GM12878 (cell line): ENCODE data around the gene ZNF415. TPM values are rescaled to one million over a fixed set of nuclear protein-coding genes. Genes with fewer than 3 reads are reported as not detected.

Source experiments
- ATAC-seq: fragments of 200-7000 bp; cut with Tn5 transposase; 3 replicates; pipeline ENCODE4 v1.9.1; 2020; ENCODE audit warnings: mild to moderate bottlenecking, moderate library complexity
- BruUV-seq: library from RNA; stranded (reverse); fragments of 400-500 nt; replicated peaks from 2 replicates; lab custom pipeline; 2021; lab: Mats Ljungman, UMichigan
- CTCF ChIA-PET: fragments of 300-600 bp; sonication (Branson Sonifier 250); formaldehyde crosslinking; extraction: SDS; loops from one replicate; lab custom pipeline; 2021; ENCODE audit warnings: inconsistent platforms; lab: Yijun Ruan, JAX
- POLR2A ChIA-PET: fragments of 350-600 bp; formaldehyde crosslinking; extraction: SDS; loops from one replicate; lab custom pipeline; 2021; ENCODE audit warnings: inconsistent platforms; lab: Charles Lee
- RAD21 ChIA-PET: fragments of 300-600 bp; sonication (Branson Sonifier 250); formaldehyde crosslinking; loops from one replicate; lab custom pipeline; 2023; ENCODE audit warnings: antibody characterized with exemption; ENCODE audit not compliant: unreplicated experiment; lab: Charles Lee
- SMC1A ChIA-PET: fragments of 300-600 bp; sonication (Branson Sonifier 250); formaldehyde crosslinking; loops from one replicate; lab custom pipeline; 2023; ENCODE audit not compliant: unreplicated experiment, uncharacterized antibody; lab: Charles Lee
- DNase-seq: peaks from one replicate; pipeline ENCODE4 v3.0.0-alpha.2; 2011; ENCODE audit warnings: low read depth, low spot score
- FAIRE-seq: peaks from 3 replicates; lab custom pipeline; 2011; peaks lifted over from hg19 to GRCh38; lab: Jason Lieb, UNC
- H2AFZ ChIP-seq: 2 replicates; pipeline ENCODE4 v1.6.0; 2011; ENCODE audit warnings: low read depth, low read length, control low read depth; ENCODE audit not compliant: control insufficient read depth
- H3K27ac ChIP-seq: 2 replicates; pipeline ENCODE4 v1.5.1; 2011; ENCODE audit warnings: control low read depth; ENCODE audit not compliant: control insufficient read depth, insufficient read depth
- H3K27me3 ChIP-seq, 2 experiments: replicated peaks in 1 of 2; 2 replicates each; pipeline versions ENCODE4 v1.6.0 to v1.6.1; 2011; ENCODE audit warnings: low read length in 1 of 2; ENCODE audit not compliant: control insufficient read depth in 2 of 2, insufficient read depth in 2 of 2
- H3K36me3 ChIP-seq, 2 experiments: 2 replicates each; pipeline ENCODE4 v1.5.1; 2011; ENCODE audit warnings: low read length in 1 of 2; ENCODE audit not compliant: control insufficient read depth in 2 of 2, insufficient read depth in 2 of 2
- H3K4me1 ChIP-seq: 2 replicates; pipeline ENCODE4 v1.6.1; 2011; ENCODE audit warnings: mild to moderate bottlenecking, low read length, moderate library complexity, mixed read lengths; ENCODE audit not compliant: control insufficient read depth, insufficient read depth
- H3K4me2 ChIP-seq: 2 replicates; pipeline ENCODE4 v1.6.0; 2011; ENCODE audit warnings: control low read depth; ENCODE audit not compliant: control insufficient read depth, insufficient read depth
- H3K4me3 ChIP-seq: fragments of 200-600 bp; sonication (generic); 2 replicates; pipeline ENCODE4 v1.5.1; 2016
- H3K79me2 ChIP-seq: 2 replicates; pipeline ENCODE4 v1.6.0; 2011; ENCODE audit warnings: low read length; ENCODE audit not compliant: control insufficient read depth, insufficient read depth
- H3K9ac ChIP-seq: 2 replicates; pipeline ENCODE4 v1.8.0; 2011; ENCODE audit warnings: low read length, control low read depth, mixed read lengths; ENCODE audit not compliant: control insufficient read depth, insufficient read depth
- H3K9me3 ChIP-seq: replicated peaks from 3 replicates; pipeline ENCODE4 v1.5.1; 2011; ENCODE audit warnings: mild to moderate bottlenecking, low read length; ENCODE audit not compliant: control insufficient read depth, insufficient read depth
- H4K20me1 ChIP-seq: 2 replicates; pipeline ENCODE4 v1.6.0; 2011; ENCODE audit not compliant: control insufficient read depth, insufficient read depth
- BACH1 ChIP-seq: fragments of 450-650 bp; IDR thresholded peaks from 2 replicates; pipeline ENCODE4 v1.6.1; 2017; ENCODE audit warnings: mild to moderate bottlenecking, borderline replicate concordance
- BHLHE40 ChIP-seq, 2 experiments: fragments of 450-650 bp in 1 of 2; IDR thresholded peaks; 2 replicates each; pipeline ENCODE4 v1.6.1; 2011 to 2017; ENCODE audit warnings: low read depth in 2 of 2, borderline replicate concordance in 1 of 2, improper control_type of control experiment in 1 of 2, low read length in 1 of 2, mild to moderate bottlenecking in 1 of 2
- BMI1 ChIP-seq: fragments of 450-650 bp; IDR thresholded peaks from 2 replicates; pipeline ENCODE4 v1.6.1; 2016; ENCODE audit warnings: mild to moderate bottlenecking, moderate library complexity, borderline replicate concordance
- BRCA1 ChIP-seq: IDR thresholded peaks from 2 replicates; pipeline ENCODE4 v1.6.1; 2011; ENCODE audit warnings: low read depth, low read length, improper control_type of control experiment
- HDAC2 ChIP-seq: fragments of 200-600 bp; sonication (generic); IDR thresholded peaks from 2 replicates; pipeline ENCODE4 v1.6.1; 2017
- IRF4 ChIP-seq: IDR thresholded peaks from 2 replicates; pipeline ENCODE4 v1.6.1; 2011; ENCODE audit warnings: low read depth, low read length
- MYB ChIP-seq: fragments of 150-350 bp; IDR thresholded peaks from 2 replicates; pipeline ENCODE4 v1.6.1; 2014; ENCODE audit warnings: mild to moderate bottlenecking, low read depth, low read length, borderline replicate concordance
- MYC ChIP-seq: IDR thresholded peaks from 2 replicates; pipeline ENCODE4 v1.6.1; 2011; ENCODE audit warnings: mild to moderate bottlenecking, low read length, moderate library complexity, inconsistent platforms; ENCODE audit not compliant: insufficient read depth, insufficient replicate concordance, insufficient read length, severe bottlenecking
- NFYA ChIP-seq: IDR thresholded peaks from 2 replicates; pipeline ENCODE4 v1.6.1; 2011; ENCODE audit warnings: low read depth, mild to moderate bottlenecking, low read length, improper control_type of control experiment, borderline replicate concordance
- NR2C1 ChIP-seq: fragments of 450-650 bp; IDR thresholded peaks from 2 replicates; pipeline ENCODE4 v1.6.1; 2017; ENCODE audit warnings: antibody characterized with exemption, mild to moderate bottlenecking, moderate library complexity
- PAX5 ChIP-seq: IDR thresholded peaks from 2 replicates; pipeline ENCODE4 v1.6.1; 2011; ENCODE audit warnings: low read depth, low read length, borderline replicate concordance
- PML ChIP-seq: IDR thresholded peaks from 2 replicates; pipeline ENCODE4 v1.6.1; 2012; ENCODE audit warnings: low read length, inconsistent platforms
- RELA ChIP-seq: fragments of 450-650 bp; IDR thresholded peaks from 2 replicates; pipeline ENCODE4 v1.8.0; 2014; ENCODE audit warnings: borderline replicate concordance; ENCODE audit not compliant: partially characterized antibody
- SREBF2 ChIP-seq: IDR thresholded peaks from 2 replicates; pipeline ENCODE4 v1.6.1; 2012; ENCODE audit warnings: mild to moderate bottlenecking, low read length
- TARDBP ChIP-seq: IDR thresholded peaks from 2 replicates; pipeline ENCODE4 v1.6.1; 2016; ENCODE audit warnings: borderline replicate concordance
- WRNIP1 ChIP-seq: IDR thresholded peaks from 2 replicates; pipeline ENCODE4 v1.6.1; 2011; ENCODE audit warnings: low read depth, low read length, improper control_type of control experiment, borderline replicate concordance
- WGBS: methylation state at CpG from one replicate; pipeline ENCODE4 v1.1.6; 2016; ENCODE audit warnings: low lambda C conversion rate; ENCODE audit not compliant: insufficient replicate concordance, insufficient coverage; ENCODE audit errors: missing lambda C conversion rate; 5-methylcytosine and 5-hydroxymethylcytosine counted together
- in situ Hi-C: fragments of 300-500 bp; cut with MboI; formaldehyde crosslinking; loops from 9 replicates; pipeline ENCODE4 v1.14.3; 2018; ENCODE audit warnings: mixed read lengths
- intact Hi-C: fragments of 100-400 bp; cut with micrococcal nuclease; formaldehyde crosslinking; loops from one replicate; pipeline ENCODE4 v1.14.2; 2022; ENCODE audit not compliant: unreplicated experiment
- polyA plus RNA-seq, 11 experiments: library from polyadenylated mRNA; depleted of rRNA in 4 of 11; unstranded in 6 of 11; stranded (reverse) in 5 of 11; fragments of >200 nt; fragmentation: Nextera tagmentation in 4 of 11; fragmentation: Illumina TruSeq in 1 of 11; extraction: Ambion mirVana in 4 of 11; extraction: Trizol in 1 of 11; gene quantifications; 1 replicate in 1 of 11; 2 replicates in 10 of 11; pipeline versions ENCODE4 v1.2.1 to v1.2.3, GENCODE V29; 2011 to 2016; ENCODE audit warnings: inconsistent platforms in 2 of 11, missing spikeins in 2 of 11, low read depth in 1 of 11
- total RNA-seq, 4 experiments: library from RNA; depleted of rRNA in 3 of 4; stranded (reverse); fragments of >200 nt in 3 of 4; fragmentation: Illumina TruSeq in 1 of 4; extraction: Trizol in 1 of 4; gene quantifications; 2 replicates each; pipeline versions ENCODE4 v1.2.1 to v1.2.3, GENCODE V29; 2013 to 2021
- TF ChIP-seq, protein P1 (sequence below): fragments of 450-650 bp; formaldehyde crosslinking; IDR thresholded peaks from 2 replicates; pipeline ENCODE4 v1.5.0; 2022; ENCODE audit warnings: mild to moderate bottlenecking, missing genetic modification characterization
- TF ChIP-seq, protein P2 (sequence below): IDR thresholded peaks from 2 replicates; pipeline ENCODE4 v1.6.1; 2012; ENCODE audit warnings: low read depth, low read length, improper control_type of control experiment
- TF ChIP-seq, protein P3 (sequence below): IDR thresholded peaks from 2 replicates; pipeline ENCODE4 v1.6.1; 2012; ENCODE audit warnings: mild to moderate bottlenecking, low read depth, low read length

Gene ZNF415
- total and polyA plus RNA-seq, 10 of the 15 experiments (the other 5 are each of a cell fraction or from before 2014, with no cell fraction given), result 0.03 to 0.13 (median 0.05) TPM; not detected in 6

DNA sequence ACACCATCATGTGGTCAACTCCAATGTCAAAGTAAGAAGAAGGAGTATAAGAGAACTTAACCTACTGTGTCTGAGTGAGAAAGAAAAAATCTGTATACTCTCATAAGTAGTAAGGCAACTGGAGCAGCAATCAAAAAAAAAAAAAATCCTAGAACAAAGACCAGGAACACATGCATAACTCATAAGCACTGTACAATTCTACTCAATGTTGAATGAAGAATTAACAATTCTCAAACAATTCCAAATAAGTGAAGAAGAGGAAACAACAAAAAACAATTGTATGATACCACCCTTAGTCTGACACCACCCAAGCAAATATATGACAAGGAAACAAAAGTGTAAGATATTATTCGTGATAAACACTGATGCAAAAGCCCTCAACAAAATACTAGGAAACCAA lies 54.0 kb downstream of the ZNF415 start:
- BruUV-seq, result no TSS peak
- Histone ChIP-seq H4K20me1 (no peaks in the 10 kb centered on the region), H3K9me3 (peaks cover 25% of the 10 kb centered on the region; the same call in 2 of the 3 replicates), H3K27me3 (no peaks in the 10 kb centered on the region), H3K4me1 (no peaks in the 10 kb centered on the region), H3K79me2 (no peaks in the 10 kb centered on the region), H3K4me2 (no peak overlapping the region), H3K4me3 (no peak overlapping the region), H3K9ac (no peak overlapping the region), H2AFZ (no peak overlapping the region), H3K36me3 (peaks cover 2 to 23% of the 10 kb centered on the region in 2 experiments), H3K27ac (no peak overlapping the region)
- ChIA-PET SMC1A (no interaction called here), CTCF (no interaction called here), RAD21 (no interaction called here), POLR2A (no interaction called here)
- TF ChIP-seq BMI1 (no peak), IRF4 (no peak), SREBF2 (no peak), RELA (no peak), BRCA1 (no peak), WRNIP1 (no peak), NR2C1 (no peak), PAX5 (no peak), BACH1 (no peak), PML (no peak), NFYA (no peak), TARDBP (no peak), MYB (no peak), BHLHE40 (IDR thresholded peaks at IDR 0.05; ENCODE audit: borderline replicate concordance in 1 of 2, low read depth in 2 of 2, low read length in 1 of 2) (no peak), MYC (no peak), HDAC2 (no peak)
- TF ChIP-seq, protein P1, sequence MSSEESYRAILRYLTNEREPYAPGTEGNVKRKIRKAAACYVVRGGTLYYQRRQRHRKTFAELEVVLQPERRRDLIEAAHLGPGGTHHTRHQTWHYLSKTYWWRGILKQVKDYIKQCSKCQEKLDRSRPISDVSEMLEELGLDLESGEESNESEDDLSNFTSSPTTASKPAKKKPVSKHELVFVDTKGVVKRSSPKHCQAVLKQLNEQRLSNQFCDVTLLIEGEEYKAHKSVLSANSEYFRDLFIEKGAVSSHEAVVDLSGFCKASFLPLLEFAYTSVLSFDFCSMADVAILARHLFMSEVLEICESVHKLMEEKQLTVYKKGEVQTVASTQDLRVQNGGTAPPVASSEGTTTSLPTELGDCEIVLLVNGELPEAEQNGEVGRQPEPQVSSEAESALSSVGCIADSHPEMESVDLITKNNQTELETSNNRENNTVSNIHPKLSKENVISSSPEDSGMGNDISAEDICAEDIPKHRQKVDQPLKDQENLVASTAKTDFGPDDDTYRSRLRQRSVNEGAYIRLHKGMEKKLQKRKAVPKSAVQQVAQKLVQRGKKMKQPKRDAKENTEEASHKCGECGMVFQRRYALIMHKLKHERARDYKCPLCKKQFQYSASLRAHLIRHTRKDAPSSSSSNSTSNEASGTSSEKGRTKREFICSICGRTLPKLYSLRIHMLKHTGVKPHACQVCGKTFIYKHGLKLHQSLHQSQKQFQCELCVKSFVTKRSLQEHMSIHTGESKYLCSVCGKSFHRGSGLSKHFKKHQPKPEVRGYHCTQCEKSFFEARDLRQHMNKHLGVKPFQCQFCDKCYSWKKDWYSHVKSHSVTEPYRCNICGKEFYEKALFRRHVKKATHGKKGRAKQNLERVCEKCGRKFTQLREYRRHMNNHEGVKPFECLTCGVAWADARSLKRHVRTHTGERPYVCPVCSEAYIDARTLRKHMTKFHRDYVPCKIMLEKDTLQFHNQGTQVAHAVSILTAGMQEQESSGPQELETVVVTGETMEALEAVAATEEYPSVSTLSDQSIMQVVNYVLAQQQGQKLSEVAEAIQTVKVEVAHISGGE (CRISPR knock-in tag), result no peak
- TF ChIP-seq, protein P2, sequence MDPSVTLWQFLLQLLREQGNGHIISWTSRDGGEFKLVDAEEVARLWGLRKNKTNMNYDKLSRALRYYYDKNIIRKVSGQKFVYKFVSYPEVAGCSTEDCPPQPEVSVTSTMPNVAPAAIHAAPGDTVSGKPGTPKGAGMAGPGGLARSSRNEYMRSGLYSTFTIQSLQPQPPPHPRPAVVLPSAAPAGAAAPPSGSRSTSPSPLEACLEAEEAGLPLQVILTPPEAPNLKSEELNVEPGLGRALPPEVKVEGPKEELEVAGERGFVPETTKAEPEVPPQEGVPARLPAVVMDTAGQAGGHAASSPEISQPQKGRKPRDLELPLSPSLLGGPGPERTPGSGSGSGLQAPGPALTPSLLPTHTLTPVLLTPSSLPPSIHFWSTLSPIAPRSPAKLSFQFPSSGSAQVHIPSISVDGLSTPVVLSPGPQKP, result no peak
- TF ChIP-seq, protein P3, sequence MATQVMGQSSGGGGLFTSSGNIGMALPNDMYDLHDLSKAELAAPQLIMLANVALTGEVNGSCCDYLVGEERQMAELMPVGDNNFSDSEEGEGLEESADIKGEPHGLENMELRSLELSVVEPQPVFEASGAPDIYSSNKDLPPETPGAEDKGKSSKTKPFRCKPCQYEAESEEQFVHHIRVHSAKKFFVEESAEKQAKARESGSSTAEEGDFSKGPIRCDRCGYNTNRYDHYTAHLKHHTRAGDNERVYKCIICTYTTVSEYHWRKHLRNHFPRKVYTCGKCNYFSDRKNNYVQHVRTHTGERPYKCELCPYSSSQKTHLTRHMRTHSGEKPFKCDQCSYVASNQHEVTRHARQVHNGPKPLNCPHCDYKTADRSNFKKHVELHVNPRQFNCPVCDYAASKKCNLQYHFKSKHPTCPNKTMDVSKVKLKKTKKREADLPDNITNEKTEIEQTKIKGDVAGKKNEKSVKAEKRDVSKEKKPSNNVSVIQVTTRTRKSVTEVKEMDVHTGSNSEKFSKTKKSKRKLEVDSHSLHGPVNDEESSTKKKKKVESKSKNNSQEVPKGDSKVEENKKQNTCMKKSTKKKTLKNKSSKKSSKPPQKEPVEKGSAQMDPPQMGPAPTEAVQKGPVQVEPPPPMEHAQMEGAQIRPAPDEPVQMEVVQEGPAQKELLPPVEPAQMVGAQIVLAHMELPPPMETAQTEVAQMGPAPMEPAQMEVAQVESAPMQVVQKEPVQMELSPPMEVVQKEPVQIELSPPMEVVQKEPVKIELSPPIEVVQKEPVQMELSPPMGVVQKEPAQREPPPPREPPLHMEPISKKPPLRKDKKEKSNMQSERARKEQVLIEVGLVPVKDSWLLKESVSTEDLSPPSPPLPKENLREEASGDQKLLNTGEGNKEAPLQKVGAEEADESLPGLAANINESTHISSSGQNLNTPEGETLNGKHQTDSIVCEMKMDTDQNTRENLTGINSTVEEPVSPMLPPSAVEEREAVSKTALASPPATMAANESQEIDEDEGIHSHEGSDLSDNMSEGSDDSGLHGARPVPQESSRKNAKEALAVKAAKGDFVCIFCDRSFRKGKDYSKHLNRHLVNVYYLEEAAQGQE, result no peak
- WGBS, result 94% methylated on average over 1 of the region's 1 CpG
- ATAC-seq (no peak), FAIRE-seq (no peak), DNase-seq (no peak)
- intact Hi-C loops, result no loop called here
- in situ Hi-C loops, result no loop called here
